ENCODE results near the gene PLEKHA1.

PLEKHA1 gene

GRCh38 chr10:122462533-122463465, 88.3 kb downstream of the PLEKHA1 start:
- DNase-seq = no peak

DNA sequence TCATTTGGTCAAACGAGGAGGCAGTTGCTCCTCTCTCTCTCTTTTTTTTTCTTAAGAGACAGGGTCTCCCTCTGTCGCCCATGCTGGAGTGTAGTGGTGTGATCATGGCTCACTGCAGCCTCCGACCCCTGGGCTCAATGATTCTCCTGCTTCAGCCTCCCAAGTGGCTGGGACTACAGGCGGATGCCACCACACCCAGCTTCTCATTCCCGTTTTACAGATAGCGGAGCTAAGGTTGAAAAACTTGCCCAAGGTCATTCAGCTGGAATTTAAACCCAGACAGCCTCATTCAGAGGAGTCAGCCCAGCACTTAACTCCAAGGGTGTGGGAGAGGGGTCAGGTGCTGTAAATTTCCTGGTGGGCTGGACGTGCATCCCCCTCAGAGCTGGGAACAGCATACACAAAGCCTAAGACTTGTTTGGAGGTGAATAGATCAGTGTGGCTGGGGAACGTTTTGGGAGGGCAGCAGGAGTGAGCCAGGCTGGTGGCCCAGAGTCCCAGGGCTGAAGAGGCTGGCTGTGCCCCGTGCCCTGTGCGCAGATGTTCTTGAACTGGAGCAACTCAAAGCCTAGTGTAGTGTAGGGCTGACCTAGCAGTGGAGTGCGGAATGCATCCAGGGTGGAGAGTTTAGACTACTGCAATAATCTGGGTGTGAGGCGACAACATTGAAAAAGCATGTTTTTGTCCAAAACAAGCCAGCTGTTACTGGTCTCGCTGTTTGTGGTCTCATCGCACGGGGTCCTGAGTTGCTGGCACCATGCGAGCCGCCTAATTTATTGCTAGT, 89.2 kb downstream of the PLEKHA1 start:
- no peak for DNase-seq

DNA sequence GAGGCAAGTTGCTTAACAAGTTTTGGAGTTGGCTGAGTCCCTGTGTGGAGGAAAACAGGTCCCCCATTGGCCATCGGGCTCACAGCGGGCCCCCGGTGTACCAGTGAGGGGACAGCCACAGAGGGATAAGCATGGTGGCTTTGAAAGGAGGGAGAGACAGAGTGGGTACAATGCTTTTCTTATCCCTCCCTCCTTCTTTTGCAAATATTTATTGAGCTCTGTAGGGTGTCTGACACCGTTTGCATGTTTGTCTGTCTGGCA, 89.7 kb downstream of the PLEKHA1 start:
- DNase-seq = no peak

GRCh38 chr10:122464586-122464985, 90.1 kb downstream of the PLEKHA1 start:
- DNase-seq = no peak

DNA sequence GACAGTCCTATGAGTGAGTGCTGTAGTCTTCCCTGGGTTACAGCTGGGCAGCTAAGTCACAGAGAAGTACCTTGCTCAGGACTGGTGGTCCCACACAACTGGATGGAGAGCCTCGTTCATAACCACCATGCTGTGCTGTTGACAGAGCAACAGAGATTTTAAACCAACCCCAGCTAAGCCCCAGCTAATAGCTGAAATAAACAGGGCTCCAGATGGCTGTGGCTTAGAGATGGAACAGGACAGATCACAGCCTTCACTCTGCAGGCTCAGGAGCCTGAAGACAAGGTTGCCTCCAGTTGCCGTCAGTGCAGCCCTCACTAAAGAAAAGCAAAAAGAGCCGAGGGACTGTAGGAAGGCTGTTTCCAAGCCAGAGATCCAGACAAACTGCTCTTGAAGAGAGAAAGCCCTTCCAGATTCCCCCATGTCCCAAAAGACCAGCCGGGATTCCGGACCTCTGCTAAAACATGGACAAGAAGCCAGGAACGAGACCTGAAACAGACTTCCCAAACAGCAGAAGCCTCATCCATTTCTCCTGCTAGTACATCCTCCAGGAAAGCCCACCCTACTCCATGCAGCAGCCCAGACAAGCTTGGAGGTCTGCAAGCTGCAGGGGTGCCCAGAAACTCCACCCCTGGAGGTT, 91.0 kb downstream of the PLEKHA1 start:
- DNase-seq = no peak

- no peak for DNase-seq
Observed at GRCh38 chr10:122466951-122467381, 92.5 kb downstream of the PLEKHA1 start.

DNA sequence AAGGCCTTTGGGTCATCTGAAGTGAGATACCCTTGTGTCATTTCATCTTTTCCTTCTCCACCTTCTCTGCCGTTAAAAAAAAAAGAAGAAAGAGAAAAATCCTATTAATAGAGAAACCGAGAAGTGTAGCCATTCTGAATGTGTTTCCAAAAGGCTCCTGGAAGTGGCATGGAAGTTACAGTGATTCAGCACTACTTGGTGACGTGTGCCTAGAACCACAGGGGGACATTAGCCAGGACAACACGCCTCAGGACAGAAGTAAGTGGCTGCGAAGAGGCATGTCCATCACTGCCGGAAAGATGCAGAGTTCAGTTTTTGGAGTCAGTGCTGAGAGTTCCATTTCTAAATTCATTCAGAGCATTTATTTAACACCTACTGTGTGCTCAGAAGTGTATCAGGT, 93.2 kb downstream of the PLEKHA1 start:
- DNase-seq = no peak

DNA sequence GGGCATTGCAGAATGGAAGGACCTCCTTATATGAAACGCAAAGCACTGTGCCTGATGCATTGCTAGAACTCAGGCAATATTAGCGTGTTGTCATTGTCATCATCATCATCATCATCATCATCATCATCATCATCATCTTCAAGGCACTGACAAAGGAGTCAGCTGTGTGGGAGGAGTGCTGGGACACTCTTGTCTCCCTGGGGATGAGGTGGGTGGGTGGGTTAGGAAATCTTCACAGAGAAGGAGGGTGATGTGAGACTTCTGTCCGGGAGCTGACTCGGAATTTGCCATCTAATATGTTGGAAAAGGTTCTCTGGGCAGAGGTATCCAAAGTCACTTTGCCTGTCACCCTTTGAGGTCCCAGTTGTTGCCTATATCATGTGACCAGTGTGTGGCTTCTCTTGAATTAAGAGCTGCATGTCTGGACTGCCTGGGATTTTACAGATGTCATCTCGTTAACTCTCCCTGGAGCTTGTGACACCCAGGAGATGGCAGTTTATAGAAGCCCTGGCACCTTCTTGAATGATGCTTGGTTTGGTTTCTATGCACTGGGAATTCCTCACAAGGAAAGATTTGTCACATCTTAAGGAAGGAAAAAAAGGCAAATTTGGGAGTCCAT, 93.9 kb downstream of the PLEKHA1 start:
- DNase-seq = no peak

- peak in 1 of 2 donors; percentile 29 for DNase-seq
Observed at GRCh38 chr10:122468926-122469781, 94.6 kb downstream of the PLEKHA1 start.

DNA sequence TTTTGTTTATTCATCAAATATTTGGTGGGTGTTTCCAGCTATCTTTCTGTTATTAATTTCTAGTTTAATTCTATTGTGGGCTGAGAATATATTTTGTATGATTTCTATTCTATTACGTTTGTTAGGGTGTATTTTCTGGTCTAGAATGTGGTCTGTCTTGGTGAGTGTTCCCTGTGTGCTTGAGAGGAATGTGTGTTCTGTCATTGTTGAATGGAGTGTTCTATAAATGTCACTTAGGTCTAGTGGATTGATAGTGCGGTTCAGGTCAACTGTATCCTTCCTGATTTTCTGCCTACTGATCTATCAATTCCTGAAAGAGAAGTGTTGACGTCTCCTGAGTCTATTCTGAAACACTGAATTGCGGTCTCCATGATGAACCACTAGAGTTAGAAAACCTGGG, 95.3 kb downstream of the PLEKHA1 start:
- no peak for DNase-seq

- DNase-seq = no peak
Observed at GRCh38 chr10:122471531-122472177, 97.1 kb downstream of the PLEKHA1 start.

DNA sequence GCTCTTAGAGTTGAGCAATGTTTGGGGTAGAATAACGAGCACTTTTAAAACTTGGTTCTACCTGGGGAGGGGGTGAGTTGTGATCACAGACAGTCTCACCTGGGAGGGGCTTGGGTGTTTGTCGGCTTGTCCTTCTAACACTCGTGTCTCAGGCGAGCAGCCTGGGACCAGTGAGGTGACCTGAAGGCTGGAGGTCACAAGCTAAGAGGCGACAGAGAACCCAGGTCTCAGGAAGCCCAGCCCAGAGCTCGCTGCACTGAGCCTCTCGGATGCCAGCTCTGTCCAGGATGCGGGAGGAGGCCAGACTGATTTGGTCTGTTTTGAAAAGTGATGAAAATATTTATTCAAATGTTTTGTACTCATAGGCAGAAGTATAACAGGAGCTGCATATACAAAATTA, 98.6 kb downstream of the PLEKHA1 start:
- DNase-seq = no peak

DNA sequence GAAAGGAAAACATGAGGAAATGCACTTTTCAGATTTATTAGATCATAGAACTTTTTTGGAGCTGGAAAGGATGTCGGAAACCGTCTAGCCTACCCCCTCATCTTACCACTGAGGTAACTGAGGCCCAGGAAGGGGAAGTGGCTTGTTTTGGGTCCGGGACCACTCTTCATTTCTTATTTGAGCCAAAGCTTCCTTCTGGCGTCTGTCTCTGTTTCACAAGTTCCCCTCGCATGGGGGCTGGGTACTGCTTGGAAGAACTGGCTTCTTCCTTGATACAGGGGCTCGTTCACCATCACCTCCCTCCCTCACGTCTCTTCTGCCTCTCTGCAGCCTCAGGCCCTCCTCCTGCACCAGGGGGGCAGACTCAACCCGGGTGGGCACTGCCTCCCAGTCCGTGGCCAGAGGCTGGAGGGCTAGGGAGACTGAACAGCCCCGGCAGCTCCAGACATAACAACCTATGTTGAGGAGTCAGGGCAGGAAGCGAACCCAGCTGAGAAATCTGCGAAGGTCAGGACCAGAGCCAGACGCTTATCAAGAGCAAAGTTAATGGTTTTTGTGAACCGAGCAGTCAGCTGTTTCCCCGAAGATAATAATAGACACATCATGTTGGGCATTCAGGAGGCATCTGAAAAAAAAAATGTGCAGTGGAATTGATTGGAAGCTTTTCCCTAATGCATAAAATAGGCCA, 99.8 kb downstream of the PLEKHA1 start:
- DNase-seq = no peak

DNA sequence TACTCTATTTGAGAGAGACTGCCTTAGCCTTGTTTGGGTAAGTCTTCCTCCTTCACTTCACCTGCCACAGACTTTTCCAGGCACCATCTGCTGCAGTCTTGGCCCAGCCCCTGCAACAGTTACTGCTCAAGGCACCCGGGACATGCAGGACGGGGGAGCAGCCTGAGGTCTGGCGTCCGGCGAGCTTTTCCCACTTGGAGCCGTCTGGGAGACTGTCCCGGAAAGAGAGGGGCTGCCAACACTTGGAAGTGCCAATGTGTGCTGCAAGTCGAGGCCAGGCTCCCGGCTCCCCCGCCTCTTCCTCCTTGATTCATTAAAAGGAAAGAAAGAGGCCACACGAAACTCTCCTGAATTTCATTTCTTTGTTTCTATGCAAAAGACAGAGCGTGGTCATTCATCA, 100.6 kb downstream of the PLEKHA1 start:
- DNase-seq = no peak

DNA sequence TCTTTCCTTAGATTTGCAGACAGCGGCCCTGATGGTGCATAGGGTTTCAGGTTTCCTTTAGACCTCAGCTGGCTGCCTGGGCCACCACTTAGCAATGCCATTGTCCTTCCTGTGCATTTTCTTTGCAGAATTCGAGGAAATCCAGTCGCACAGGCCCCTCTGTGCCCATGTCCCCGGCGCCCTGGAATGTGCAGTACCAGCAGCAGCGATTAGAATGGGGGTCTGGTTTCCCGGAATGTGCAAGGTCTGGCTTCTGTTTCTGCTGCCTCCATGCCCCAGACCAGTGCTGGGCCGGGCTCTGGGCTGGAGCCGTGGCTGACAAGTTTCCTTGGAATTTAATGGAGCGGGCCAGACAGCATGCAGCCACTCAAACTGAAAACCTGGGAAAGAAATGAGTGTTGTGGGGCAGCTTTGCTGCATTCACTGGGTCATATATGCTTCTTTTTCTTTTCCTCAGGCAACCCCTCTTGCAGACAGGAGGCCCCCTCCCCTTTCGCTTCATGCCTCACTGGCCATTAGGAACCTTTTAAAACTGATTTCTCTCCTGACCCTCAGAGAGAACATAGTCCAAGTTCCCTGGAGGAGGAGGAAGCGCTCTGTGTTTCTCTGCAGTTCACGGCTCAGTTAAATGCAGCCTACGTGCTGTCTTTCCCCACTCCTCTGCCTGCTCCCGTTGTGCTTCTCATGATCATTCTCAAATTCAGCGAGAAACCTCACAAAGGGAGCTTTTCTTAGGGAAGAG, 101.3 kb downstream of the PLEKHA1 start:
- DNase-seq = no peak

GRCh38 chr10:122476333-122476695, 101.8 kb downstream of the PLEKHA1 start:
- no peak for DNase-seq

- no peak for DNase-seq
Observed at GRCh38 chr10:122477436-122477835, 102.9 kb downstream of the PLEKHA1 start.

DNA sequence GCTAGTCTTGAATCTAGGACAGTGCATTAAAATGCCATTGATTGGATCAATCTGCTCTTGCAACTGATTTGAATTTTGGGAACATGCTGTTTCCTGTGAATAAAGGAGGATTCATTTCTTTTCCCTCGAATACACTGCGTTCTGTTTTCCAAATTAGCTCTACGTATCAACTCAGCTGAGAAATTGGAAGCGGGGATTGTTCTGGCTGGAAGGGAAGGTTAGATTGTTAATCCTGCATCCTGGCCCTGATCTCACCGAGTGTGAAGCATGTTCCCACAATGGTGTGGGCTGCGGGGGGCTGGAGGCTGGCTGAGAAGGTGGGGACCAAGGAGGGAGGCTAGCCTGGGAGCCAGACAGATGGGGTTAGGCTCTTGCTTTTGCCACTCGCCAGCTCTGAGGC, 104.5 kb downstream of the PLEKHA1 start:
- no peak for DNase-seq

DNA sequence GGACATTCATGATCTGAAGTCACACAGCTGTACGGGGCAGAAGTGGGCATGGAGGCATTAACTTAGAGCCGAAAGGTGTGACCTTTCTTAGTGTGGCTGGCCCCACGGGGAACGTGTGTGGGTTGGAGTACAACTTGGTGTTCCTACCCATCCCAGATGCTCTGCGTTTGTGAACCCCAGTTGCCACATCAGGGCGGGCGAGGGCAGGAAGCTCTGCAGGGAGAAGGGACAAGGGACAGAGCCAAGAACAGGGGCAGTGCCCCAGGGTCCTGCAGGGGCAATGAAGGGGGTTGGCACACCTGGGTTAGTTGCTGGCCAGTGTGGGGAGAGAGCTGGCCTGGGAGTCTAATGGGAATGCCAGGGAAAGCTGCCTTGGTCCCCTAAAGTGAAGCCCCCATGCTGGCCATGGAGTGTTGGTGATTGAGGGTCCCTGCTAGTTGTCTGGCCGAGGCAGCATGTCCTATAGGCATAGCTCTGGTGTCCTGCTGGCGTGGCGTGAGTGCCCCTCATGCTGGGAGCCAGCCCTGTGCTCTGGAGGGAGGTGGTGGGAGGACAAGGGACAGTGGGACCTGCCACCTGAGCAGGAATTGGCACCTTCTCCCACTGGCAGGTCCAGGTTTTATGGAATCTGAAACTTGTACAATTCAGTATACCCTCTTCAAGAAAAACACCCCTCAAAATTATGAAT, 105.8 kb downstream of the PLEKHA1 start:
- no peak for DNase-seq

Measured in CD4-positive, alpha-beta T cell treated with Interleukin-4 for 1 hour (primary cell).